ENCODE data around the gene TMEM258.
A peak's percentile ranks its signal among the peaks of the same experiment; 100 is the strongest.

TMEM258 gene

GRCh38 chr11:61820174-61820573, 27.8 kb upstream of the TMEM258 start:
- DNase-seq (ENCODE audit: low read depth in 2 of 2) = no peak

- no peak for DNase-seq (ENCODE audit: low read depth in 2 of 2)
These were observed 25.2 kb upstream of the TMEM258 start for GRCh38 chr11:61817471-61818202.

DNA sequence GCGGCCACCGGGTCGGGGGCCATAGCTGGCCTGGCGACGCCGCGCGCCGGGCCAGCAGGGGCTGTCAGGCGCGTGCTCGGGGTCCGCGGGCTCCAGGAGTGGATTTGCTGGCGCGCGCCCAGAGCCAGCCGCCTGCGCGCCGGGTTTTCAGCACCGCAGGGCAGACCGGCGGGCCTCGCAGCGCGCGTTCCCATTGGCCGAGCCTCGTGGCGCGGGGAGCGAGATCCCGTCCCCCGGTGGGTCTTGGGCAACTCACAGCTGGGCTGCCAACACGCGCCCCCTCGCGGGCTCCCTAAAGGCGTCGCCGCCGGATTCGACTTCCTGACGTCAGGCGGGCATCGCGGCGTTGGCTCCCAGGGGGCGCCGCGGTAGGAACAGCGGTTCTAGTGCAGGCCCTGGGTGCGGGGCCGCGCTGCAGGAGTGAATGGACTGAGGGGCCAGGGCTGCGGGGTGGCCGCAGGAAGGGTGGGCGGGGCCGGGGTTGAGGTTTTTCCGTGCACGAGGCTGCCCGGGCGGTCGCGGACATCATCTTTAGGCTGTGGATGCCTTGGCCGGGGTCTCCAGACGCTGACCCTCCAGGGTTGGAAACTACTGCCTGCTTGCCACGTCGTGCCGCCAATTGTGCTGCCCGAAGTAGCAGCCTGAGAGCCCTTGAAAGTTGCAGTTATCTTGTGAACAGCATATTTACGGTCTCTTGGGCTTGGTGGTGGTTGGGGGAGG, 24.5 kb upstream of the TMEM258 start, which contains the start of gene FADS1:
FADS1 (minus strand) TSS at position 268 of the 720 bp plus-strand sequence; CDS start at position 194, 74 bp downstream.
- peak in 1 of 2 donors; percentile 46 for DNase-seq (ENCODE audit: low read depth in 2 of 2)

- no peak for DNase-seq (ENCODE audit: low read depth in 2 of 2)
These were observed 23.7 kb upstream of the TMEM258 start for GRCh38 chr11:61815790-61816735.

- DNase-seq (ENCODE audit: low read depth in 2 of 2) = no peak
These were observed 22.8 kb upstream of the TMEM258 start for GRCh38 chr11:61814958-61815789.

- DNase-seq (ENCODE audit: low read depth in 2 of 2) = no peak
These were observed 22.0 kb upstream of the TMEM258 start for GRCh38 chr11:61814247-61814957.

DNA sequence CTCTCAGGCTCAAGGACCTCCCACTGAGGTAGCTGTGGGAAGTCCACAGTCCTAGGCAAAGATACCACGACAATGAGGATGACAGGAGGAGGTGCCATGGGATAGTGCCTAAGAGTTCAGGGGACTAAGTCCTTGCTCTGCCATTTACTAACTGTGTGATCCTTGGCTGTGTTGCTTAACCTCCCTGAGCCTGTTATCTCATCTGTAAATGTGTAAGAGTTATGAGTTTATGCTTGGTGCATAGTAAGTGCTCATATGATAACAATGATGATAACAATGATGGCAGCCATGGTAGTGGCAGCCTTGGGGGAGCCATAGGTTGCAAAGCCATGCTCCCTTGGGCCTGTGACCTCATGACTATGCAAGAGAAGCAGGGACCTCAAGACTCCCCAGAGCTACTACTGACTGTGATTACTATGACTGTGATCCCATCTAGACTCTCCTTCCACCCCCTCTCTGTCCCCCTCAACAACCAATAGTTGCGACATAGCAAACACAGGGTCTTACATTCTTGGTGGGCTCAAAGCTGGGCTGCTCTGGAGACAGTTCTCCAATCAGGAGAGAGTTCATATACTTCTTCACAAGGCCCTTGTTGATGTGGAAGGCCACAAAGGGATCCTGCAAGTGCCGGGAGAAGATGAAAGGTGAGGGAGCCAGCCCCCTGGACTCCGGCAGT, 20.5 kb upstream of the TMEM258 start:
- no peak for DNase-seq (ENCODE audit: low read depth in 2 of 2)

GRCh38 chr11:61811831-61812230, 19.4 kb upstream of the TMEM258 start:
- no peak for DNase-seq (ENCODE audit: low read depth in 2 of 2)

- no peak for DNase-seq (ENCODE audit: low read depth in 2 of 2)
These were observed 18.3 kb upstream of the TMEM258 start for GRCh38 chr11:61810671-61811175.

- no peak for DNase-seq (ENCODE audit: low read depth in 2 of 2)
These were observed 14.4 kb upstream of the TMEM258 start for GRCh38 chr11:61806785-61807184.

DNA sequence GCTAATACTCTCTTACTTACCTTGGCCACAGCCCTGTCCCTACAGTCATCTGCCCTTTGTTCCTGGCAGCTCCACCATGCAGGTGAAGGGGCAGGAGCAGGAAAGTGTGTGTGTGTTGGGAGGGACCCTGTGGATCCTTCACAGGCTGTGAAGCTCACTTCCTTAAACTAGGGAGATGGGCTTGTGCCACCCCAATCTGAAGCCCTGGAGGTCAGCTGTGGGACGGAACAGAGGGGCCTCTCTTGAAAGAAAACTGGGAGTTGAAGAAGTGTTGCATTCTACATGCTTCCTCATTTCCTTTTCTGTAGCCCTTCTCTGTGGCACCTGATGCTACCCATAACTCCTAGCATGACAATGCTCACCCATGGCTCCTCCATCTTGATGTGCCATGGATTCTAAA, 12.7 kb upstream of the TMEM258 start:
- DNase-seq (ENCODE audit: low read depth in 2 of 2) = no peak

- DNase-seq (ENCODE audit: low read depth in 2 of 2) = no peak
These were observed 11.7 kb upstream of the TMEM258 start for GRCh38 chr11:61803889-61804647.

- DNase-seq (ENCODE audit: low read depth in 2 of 2) = no peak
These were observed 10.2 kb upstream of the TMEM258 start for GRCh38 chr11:61802605-61803004.

DNA sequence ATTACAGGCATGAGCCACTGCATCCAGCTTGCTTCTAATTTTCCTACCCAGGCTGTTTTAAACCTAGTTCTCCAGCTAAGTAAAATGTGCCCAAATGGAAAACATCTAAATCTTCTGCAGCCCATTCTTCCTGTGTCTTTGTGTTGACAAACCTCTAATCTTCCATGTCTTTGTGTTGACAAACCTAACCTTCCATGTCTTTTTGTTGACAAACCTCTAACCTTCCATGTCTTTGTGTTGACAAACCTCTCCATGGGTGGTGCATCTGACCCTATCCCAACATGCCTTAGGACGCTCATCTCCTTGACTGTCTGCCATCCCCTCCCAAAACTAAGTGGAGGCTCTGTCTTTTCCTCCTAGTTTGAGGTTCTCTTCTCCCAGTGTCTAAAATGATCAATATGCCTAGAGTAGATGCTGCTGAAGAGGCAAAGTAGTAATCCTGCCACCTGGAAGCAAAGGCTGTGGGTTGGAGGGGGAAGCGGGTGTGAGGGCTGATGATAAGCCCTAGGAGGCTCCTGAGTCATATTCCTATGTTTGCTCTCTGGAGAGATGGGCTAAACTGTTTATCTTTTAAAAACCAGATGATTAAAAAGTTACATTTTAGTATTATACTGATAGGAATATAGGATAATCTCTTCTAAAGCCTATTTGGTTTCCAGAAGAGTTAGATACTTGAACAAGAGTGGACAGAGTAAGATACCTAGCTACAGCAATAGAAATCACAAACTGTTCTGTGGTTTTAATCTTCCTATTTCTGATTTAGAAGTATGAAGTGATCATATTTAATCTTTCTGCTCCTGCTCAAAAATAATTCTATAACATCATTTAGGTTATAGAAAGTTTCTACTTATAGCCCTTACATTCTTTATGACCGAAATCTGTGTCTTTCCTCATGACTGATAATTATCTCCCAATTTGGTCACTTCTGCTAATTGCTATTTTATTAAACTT, 8.2 kb upstream of the TMEM258 start:
- DNase-seq (ENCODE audit: low read depth in 2 of 2) = no peak

DNA sequence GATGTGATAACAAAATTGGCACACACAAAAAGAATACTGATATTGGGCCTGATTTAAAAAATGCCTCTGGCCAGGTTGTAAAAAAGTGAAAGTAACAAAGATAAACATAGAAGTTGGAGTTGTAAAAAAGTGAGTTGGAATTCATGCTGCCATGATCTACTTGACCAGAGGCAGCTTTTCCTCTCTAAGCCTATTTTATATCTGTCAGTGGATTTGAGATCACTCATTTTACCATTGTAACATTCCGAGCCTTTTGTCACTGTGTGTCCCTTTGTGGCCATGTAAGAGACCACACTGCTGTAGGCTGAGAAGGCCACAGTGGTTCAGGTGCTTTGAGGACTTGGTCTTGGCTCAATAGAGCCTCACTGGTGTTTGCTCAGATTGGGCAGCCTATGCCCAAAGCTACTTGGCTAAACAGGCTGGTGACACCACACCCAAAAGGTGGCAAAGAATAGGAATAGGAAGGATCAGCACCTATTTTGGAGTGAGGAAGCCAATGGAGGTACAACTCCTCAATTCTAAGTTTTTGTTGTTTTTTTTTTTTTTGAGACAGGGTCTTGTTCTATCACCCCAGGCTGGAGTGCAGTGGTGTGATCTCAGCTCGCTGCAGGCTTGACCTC, 7.4 kb upstream of the TMEM258 start:
- no peak for DNase-seq (ENCODE audit: low read depth in 2 of 2)

GRCh38 chr11:61797263-61797944, 5.0 kb upstream of the TMEM258 start:
- DNase-seq (ENCODE audit: low read depth in 2 of 2) = peak; percentile 43 to 54
